ENCODE data around the gene CDH4.

DNA sequence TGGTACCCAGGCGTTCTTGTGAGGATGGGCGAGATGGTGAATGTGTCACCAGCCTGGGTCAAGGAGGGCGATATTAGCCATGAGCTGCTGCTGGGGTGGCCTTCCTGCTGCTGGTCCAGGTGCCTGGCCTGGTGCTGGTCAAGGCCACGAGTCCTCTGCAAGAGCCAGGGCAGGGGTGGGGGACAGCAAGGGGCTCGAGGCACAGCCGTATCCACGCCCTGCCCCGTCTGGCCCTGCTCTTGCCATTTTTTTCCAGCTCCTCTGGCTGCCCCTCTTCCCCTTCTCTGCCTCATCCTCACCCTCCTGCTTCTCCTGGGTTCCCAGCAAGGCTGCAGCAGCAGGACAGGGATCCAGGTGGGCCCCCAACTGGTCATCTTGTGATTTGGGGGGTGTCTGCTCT is 51.2 kb downstream of the CDH4 start:
- TF ChIP-seq POLR2A (IDR thresholded peaks at IDR 0.05; ENCODE audit: low read length) (no peak), GATA1 (IDR thresholded peaks at IDR 0.05; ENCODE audit: low read depth, low read length) (no peak)
